Right lung (tissue), 5 donors: ENCODE data around the gene PRDM11. TPM values are rescaled to one million over a fixed set of nuclear protein-coding genes. Genes with fewer than 3 reads are reported as not detected.

Source experiments
- DNase-seq, 2 donors: peaks; one replicate each; pipeline ENCODE4 v3.0.0-alpha.2; 2013
- polyA plus RNA-seq, 5 donors: library from polyadenylated mRNA; unstranded; fragments of 120-200 nt; gene quantifications; one replicate each; pipeline versions ENCODE4 v1.2.1 to v1.2.3, GENCODE V29; 2013; ENCODE audit warnings: inconsistent platforms in 1 of 5, low replicate concordance in 1 of 5; ENCODE audit not compliant: insufficient read length in 5 of 5, insufficient read depth in 1 of 5

Gene PRDM11
- polyA plus RNA-seq, 5 donors: 14.2 to 24.7 (median 21.8) TPM

- DNase-seq: no peak
These were observed 62.8 kb downstream of the PRDM11 start for GRCh38 chr11:45209000-45209879.

DNA sequence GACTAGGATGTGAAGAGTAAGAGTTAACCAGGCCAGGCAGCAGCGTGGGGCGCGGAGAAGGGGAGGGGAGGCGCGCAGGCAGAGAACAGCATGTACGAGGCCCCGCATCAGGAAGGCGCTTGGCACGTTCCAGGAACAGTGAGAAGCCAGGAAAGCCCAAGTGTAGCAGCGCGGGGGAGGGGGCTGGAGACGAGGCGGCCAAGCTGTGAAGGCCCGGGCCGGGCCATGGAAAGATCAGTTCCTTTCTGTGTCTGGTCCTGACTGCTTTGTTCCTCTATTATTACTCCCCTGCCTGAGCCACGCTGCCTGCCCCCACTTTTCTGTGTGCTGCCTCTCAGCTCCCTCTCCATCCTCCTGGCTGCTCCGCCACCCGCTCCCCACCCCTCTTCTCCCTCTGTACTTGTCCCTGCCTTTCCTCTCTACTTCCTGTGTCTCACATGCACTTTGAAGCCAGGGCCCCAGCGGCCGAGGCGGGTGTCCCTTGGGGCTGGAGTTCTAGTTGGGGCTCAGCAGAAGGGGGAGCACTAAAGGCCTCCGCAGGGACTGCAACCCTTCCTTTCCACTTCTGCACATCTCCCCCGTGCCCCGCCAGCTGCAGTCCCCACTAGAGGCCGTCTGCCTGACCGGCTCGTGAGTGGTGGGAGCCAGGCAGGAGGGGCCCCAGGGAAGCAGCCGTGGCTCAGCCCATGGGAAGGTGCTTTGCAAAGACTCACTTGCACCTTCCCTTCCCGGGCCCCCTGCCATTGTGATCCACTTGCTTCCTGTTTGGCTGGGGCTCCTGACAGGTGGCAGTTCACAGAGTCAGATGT is 63.7 kb downstream of the PRDM11 start:
- peak; percentile 92 to 93 for DNase-seq

GRCh38 chr11:45210846-45211245 is 64.4 kb downstream of the PRDM11 start:
- DNase-seq: no peak

DNA sequence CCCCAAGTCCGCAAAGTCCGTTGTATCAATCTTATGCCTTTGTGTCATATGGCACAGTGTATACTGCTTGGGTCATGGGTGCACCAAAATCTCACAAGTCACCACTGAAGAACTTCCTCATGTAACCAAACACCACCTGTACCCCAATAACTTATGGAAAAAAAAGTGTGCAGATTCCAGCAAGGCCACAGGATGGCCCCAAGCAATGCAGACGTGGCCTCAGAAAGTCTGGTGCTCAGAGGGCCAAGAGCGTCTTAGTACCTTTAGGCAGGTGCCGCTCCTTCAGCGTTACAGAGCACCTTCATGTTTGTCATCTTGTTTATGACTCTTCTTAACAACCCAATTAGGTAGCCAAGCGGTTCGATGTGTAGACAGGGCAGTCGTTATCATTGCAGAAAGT is 65.3 kb downstream of the PRDM11 start:
- no peak for DNase-seq

- DNase-seq: no peak
These were observed 66.3 kb downstream of the PRDM11 start for GRCh38 chr11:45212566-45213315.

- DNase-seq: no peak
These were observed 66.9 kb downstream of the PRDM11 start for GRCh38 chr11:45213316-45213665.

GRCh38 chr11:45213717-45214116 is 67.3 kb downstream of the PRDM11 start:
- no peak for DNase-seq

DNA sequence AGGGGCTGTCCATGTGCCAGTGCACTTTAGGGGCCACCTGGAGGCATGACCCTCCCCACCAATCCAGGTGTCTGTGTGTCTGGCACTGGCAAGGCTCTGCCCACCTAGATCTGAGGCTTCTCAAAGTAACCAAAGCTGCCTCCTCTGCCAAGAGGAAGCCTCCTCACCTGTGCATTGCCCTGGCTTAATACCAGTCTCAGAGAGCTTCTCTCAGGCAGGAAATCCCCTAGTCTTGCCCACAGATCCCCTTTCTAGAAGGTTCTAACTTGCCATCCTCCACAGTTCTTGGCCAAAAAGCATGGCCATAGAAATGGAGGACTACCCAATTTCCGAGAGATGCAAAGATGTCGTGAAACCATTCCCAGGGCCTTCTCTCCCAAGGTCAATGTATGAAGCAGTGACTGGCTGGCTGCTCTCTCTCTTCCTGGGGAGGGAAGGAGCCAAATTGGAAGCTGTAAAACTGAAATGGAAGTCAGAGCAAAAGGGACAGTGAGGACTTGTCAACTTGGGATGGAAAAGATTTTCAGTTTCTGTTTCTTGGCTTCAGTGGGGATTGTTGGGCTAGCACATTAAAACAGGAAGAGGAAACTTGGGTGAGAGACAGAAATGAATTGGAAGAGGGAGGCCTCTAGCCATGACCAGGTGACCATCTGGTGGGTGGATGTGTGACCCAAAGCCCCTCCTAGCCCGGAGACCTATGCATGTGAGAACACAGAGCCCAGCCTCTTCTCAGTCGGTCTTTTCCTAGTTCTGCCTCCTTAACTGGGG is 68.8 kb downstream of the PRDM11 start:
- no peak for DNase-seq

DNA sequence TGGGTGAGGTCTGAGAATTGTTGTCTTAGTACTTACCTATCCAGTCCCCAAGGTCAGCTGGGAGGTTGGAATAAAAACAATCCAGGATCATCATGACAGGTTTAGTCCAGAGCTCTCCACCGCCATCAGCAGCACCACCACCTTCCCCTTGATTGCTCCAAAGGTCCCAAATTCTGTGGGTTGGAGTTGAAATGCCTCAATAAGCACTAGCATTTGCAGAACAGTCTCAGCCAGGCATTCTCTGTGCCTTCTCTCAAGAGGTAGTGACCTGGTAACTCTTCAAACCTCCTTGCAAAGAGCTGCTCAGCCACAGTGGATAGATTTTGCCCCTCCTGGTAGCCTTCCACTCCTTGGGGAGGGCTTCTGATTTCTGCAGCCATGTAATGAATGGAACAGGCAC is 69.6 kb downstream of the PRDM11 start:
- no peak for DNase-seq

DNA sequence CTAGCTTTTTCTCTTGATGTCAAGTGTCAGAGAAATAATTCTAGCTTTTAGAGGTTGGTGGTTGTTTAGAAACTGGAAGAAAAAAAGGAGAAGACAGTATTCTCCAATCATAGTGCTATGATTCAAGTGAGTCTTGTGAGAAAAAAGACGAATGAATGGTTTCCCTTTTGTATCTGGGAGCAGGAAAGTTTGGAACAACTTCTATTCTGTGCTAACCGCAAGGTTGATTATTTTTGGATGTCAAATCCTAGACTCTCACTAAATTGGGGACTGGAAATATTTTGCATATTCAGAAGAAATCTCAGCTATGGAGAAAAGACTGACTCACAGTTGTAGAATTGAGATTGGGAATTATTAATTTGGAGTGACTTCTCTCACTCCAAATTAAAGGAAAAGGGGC is 70.5 kb downstream of the PRDM11 start:
- DNase-seq: no peak

GRCh38 chr11:45217991-45218390 is 71.6 kb downstream of the PRDM11 start:
- DNase-seq: no peak

DNA sequence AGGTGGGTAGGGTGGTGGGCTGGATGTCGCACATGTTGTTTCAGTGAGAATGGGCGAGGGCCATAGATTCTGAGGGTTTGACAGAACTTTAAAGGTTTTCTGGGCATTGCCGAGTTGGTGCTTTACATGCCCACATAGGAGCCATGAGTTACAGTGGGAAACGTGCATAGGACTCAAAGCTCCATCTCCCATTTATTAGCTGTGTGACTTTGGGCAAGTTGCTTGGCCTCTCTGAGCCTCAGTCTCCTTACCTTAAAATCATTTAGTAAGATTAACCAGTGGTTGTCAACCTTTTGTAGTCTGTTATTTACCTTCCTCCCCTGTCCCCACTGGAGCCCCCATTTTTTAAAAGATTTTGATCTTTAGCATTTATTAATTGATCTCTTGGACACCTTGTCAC is 72.3 kb downstream of the PRDM11 start:
- no peak for DNase-seq

DNA sequence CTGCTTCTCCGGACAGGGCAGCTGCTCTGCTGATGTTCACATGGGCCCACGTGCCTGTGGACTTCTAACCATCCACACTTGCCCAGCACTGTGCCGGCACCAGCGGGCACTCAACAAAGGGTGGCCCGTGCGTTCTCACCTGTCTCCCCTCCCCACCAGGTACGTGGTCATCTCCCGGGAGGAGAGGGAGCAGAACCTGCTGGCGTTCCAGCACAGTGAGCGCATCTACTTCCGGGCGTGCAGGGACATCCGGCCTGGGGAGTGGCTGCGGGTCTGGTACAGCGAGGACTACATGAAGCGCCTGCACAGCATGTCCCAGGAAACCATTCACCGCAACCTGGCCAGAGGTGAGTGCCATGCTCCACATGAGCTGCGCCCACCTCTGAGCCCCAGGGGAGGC is 73.0 kb downstream of the PRDM11 start:
- DNase-seq: no peak

GRCh38 chr11:45223496-45223895 is 77.1 kb downstream of the PRDM11 start:
- no peak for DNase-seq

GRCh38 chr11:45224766-45225165 is 78.3 kb downstream of the PRDM11 start:
- DNase-seq: no peak

DNA sequence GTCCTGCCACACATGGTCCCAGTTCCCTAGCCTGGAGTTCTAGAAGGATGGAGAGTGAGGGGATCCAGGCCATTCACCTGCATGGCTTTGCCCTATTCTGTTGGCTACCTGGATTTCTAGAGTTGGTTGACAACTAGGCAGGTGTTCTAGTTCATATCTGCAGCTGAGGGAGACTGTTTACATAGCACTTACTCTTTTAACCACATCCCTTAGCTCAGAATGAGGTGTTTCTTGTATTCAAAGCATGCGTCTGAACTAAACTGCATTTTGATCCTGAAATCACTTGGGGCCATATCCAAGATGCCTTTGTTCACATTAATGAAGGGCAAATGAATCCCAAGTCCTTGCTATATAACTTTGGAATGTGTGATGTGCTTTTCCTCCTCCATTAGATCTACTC is 78.8 kb downstream of the PRDM11 start:
- DNase-seq: no peak

- DNase-seq: no peak
These were observed 79.8 kb downstream of the PRDM11 start for GRCh38 chr11:45225961-45226871.

DNA sequence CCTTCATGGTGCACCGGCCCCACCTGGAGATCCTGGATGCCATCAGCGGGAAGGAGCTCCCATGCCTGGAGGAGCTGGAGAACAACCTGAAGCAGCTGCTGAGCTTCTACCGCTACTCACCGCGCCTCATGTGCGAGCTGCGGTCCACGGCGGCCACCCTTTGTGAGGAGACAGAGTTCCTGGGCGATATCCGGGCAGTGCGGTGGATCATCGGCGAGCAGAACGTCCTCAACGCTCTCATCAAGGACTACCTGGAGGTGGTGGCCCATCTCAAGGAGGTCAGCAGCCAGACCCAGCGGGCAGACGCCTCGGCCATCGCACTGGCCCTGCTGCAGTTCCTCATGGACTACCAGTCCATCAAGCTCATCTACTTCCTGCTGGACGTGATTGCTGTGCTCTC is 80.5 kb downstream of the PRDM11 start:
- no peak for DNase-seq

DNA sequence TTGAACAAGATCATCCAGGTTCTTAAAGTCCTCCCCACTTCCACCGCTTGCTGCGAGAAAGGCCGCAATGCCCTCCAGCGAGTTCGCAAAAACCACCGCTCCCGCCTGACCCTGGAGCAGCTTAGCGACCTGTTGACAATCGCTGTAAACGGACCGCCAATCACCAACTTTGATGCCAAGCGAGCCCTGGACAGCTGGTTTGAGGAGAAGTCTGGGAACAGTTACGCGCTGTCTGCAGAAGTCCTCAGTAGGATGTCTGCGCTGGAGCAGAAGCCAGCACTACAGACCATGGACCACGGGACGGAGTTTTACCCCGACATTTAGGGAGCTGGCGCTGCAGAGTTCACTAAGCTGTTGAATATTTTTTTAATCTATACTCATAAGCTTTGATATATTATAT is 81.4 kb downstream of the PRDM11 start:
- no peak for DNase-seq

- no peak for DNase-seq
These were observed 83.1 kb downstream of the PRDM11 start for GRCh38 chr11:45229401-45230020.
